Measurements from ENCODE around the gene NPBWR2.

NPBWR2 gene

GRCh38 chr20:64145458-64146300 is 38.3 kb upstream of the NPBWR2 start:
- Histone ChIP-seq H3K4me1 (ENCODE audit: control insufficient read depth, insufficient read depth, low read length) (no peaks in the 10 kb centered on the region), H3K36me3 (ENCODE audit: control insufficient read depth in 2 of 2, insufficient read depth in 1 of 2, low read length in 2 of 2) (no peaks in the 10 kb centered on the region), H3K9me3 (ENCODE audit: control insufficient read depth, insufficient read depth, low read depth, low read length) (no peaks in the 10 kb centered on the region), H3K4me3 (ENCODE audit: low read depth, low read length) (no peak overlapping the region), H3K27ac (ENCODE audit: extremely low read depth, low read depth, low read length) (no peak overlapping the region)
- POLR2A ChIA-PET: no interaction called here
- CTCF ChIA-PET: interaction anchor here (0.8 to 1.9 kb wide), 3 partner anchors 9 to 137 kb away, joined by 3 to 9 read pairs (median 5); no protein-coding TSS in a partner anchor
- TF ChIP-seq SETDB1 (IDR thresholded peaks at IDR 0.05; ENCODE audit: insufficient read length, low read length) (peak; percentile 40), ZNF2 (tag by site-specific recombination; IDR thresholded peaks at IDR 0.05) (peak; percentile 99)
- TF ChIP-seq, protein P1, sequence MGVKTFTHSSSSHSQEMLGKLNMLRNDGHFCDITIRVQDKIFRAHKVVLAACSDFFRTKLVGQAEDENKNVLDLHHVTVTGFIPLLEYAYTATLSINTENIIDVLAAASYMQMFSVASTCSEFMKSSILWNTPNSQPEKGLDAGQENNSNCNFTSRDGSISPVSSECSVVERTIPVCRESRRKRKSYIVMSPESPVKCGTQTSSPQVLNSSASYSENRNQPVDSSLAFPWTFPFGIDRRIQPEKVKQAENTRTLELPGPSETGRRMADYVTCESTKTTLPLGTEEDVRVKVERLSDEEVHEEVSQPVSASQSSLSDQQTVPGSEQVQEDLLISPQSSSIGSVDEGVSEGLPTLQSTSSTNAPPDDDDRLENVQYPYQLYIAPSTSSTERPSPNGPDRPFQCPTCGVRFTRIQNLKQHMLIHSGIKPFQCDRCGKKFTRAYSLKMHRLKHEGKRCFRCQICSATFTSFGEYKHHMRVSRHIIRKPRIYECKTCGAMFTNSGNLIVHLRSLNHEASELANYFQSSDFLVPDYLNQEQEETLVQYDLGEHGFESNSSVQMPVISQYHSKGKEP (tag by site-specific recombination; IDR thresholded peaks at IDR 0.05): no peak

GRCh38 chr20:64144144-64144912 is 37.0 kb upstream of the NPBWR2 start:
- ChIA-PET CTCF (interaction anchor here (0.8 to 1.9 kb wide), 2 partner anchors 11 to 50 kb away, joined by 3 to 9 read pairs; no protein-coding TSS in a partner anchor), POLR2A (no interaction called here)
- Histone ChIP-seq H3K36me3 (ENCODE audit: control insufficient read depth in 2 of 2, insufficient read depth in 1 of 2, low read length in 2 of 2) (no peaks in the 10 kb centered on the region), H3K9me3 (ENCODE audit: control insufficient read depth, insufficient read depth, low read depth, low read length) (no peaks in the 10 kb centered on the region), H3K27ac (ENCODE audit: extremely low read depth, low read depth, low read length) (no peak overlapping the region), H3K4me3 (ENCODE audit: low read depth, low read length) (no peak overlapping the region), H3K4me1 (ENCODE audit: control insufficient read depth, insufficient read depth, low read length) (no peaks in the 10 kb centered on the region)
- TF ChIP-seq ZNF2 (tag by site-specific recombination; IDR thresholded peaks at IDR 0.05) (no peak), ZNF16 (tag by site-specific recombination; IDR thresholded peaks at IDR 0.05; ENCODE audit: low read depth) (no peak), KLF9 (tag by site-specific recombination; IDR thresholded peaks at IDR 0.05; ENCODE audit: low read depth) (no peak), SCRT2 (tag by site-specific recombination; IDR thresholded peaks at IDR 0.05) (no peak), ZNF335 (tag by site-specific recombination; conservative IDR thresholded peaks at IDR 0.05) (no peak), OVOL3 (tag by site-specific recombination; IDR thresholded peaks at IDR 0.05) (no peak), ZNF394 (tag by site-specific recombination; IDR thresholded peaks at IDR 0.05; ENCODE audit: borderline replicate concordance) (no peak), RBAK (tag by site-specific recombination; IDR thresholded peaks at IDR 0.05) (no peak), ZNF184 (tag by site-specific recombination; IDR thresholded peaks at IDR 0.05) (no peak), BCL6B (tag by site-specific recombination; IDR thresholded peaks at IDR 0.05) (no peak)
- TF ChIP-seq, protein P2, sequence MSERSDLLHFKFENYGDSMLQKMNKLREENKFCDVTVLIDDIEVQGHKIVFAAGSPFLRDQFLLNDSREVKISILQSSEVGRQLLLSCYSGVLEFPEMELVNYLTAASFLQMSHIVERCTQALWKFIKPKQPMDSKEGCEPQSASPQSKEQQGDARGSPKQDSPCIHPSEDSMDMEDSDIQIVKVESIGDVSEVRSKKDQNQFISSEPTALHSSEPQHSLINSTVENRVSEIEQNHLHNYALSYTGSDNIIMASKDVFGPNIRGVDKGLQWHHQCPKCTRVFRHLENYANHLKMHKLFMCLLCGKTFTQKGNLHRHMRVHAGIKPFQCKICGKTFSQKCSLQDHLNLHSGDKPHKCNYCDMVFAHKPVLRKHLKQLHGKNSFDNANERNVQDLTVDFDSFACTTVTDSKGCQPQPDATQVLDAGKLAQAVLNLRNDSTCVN (tag by site-specific recombination; optimal IDR thresholded peaks at IDR 0.05): no peak
- TF ChIP-seq, protein P3, sequence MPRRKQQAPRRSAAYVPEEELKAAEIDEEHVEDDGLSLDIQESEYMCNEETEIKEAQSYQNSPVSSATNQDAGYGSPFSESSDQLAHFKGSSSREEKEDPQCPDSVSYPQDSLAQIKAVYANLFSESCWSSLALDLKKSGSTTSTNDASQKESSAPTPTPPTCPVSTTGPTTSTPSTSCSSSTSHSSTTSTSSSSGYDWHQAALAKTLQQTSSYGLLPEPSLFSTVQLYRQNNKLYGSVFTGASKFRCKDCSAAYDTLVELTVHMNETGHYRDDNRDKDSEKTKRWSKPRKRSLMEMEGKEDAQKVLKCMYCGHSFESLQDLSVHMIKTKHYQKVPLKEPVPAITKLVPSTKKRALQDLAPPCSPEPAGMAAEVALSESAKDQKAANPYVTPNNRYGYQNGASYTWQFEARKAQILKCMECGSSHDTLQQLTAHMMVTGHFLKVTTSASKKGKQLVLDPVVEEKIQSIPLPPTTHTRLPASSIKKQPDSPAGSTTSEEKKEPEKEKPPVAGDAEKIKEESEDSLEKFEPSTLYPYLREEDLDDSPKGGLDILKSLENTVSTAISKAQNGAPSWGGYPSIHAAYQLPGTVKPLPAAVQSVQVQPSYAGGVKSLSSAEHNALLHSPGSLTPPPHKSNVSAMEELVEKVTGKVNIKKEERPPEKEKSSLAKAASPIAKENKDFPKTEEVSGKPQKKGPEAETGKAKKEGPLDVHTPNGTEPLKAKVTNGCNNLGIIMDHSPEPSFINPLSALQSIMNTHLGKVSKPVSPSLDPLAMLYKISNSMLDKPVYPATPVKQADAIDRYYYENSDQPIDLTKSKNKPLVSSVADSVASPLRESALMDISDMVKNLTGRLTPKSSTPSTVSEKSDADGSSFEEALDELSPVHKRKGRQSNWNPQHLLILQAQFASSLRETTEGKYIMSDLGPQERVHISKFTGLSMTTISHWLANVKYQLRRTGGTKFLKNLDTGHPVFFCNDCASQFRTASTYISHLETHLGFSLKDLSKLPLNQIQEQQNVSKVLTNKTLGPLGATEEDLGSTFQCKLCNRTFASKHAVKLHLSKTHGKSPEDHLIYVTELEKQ (tag by site-specific recombination; IDR thresholded peaks at IDR 0.05; ENCODE audit: borderline replicate concordance): no peak
